GM21515 (cell line): Measurements from ENCODE around the gene MRPS35.

Experiments used
- ATAC-seq: cut with Tn5 transposase; IDR thresholded peaks from one replicate; pipeline ENCODE4 v1.9.1; 2021; ENCODE audit not compliant: unreplicated experiment

The MRPS35 gene

DNA sequence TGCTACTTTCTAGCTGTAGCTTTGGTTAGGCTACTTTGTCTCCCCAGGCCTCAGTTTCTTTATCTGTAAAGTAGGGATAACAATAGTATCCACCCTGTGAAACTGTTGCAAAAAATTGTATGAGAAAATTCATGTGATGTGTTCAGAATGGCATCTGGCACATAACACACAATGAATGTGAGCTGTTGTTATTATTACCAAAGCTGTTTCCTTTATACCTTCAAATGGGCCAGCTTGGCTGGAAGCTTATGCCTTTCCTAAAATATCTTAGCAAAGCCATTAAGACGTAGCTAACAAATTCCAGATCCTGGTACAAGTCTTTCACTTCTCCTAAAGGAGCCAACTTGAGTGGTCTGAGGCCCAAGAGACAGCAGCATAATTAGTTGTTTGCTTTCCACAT, 94.6 kb downstream of the MRPS35 start:
- no peak for ATAC-seq
